ENCODE data around the gene ASCC2. TPM values are rescaled to one million over a fixed set of nuclear protein-coding genes. Genes with fewer than 3 reads are reported as not detected.
"Not testable (repeated sequence)": the region's sequence is repeated elsewhere in the genome, so short reads cannot be mapped to it uniquely, and the experiment has no call there.

ASCC2 gene
- total and polyA plus RNA-seq, 7 donors: 15.0 to 51.0 (median 37.7) TPM

- TF ChIP-seq EP300 (IDR thresholded peaks at IDR 0.05) (no peak), POLR2A (IDR thresholded peaks at IDR 0.05) (no peak), POLR2AphosphoS5 (IDR thresholded peaks at IDR 0.05) (no peak)
- TF ChIP-seq, protein P1, sequence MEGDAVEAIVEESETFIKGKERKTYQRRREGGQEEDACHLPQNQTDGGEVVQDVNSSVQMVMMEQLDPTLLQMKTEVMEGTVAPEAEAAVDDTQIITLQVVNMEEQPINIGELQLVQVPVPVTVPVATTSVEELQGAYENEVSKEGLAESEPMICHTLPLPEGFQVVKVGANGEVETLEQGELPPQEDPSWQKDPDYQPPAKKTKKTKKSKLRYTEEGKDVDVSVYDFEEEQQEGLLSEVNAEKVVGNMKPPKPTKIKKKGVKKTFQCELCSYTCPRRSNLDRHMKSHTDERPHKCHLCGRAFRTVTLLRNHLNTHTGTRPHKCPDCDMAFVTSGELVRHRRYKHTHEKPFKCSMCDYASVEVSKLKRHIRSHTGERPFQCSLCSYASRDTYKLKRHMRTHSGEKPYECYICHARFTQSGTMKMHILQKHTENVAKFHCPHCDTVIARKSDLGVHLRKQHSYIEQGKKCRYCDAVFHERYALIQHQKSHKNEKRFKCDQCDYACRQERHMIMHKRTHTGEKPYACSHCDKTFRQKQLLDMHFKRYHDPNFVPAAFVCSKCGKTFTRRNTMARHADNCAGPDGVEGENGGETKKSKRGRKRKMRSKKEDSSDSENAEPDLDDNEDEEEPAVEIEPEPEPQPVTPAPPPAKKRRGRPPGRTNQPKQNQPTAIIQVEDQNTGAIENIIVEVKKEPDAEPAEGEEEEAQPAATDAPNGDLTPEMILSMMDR (IDR thresholded peaks at IDR 0.05): no peak
- WGBS, 2 donors: 20 to 33% methylated on average over 5 of the region's 5 CpGs
- Histone ChIP-seq H3K4me3 (no peak overlapping the region), H3K36me3 (no peaks in the 10 kb centered on the region), H3K27me3 (no peaks in the 10 kb centered on the region), H3K27ac (no peak overlapping the region), H3K4me1 (peaks cover 0 to 22% (median 11%) of the 10 kb centered on the region in 4 donors), H3K9me3 (no peaks in the 10 kb centered on the region)
- intact Hi-C loops (cut with DNase I): no loop called here
- DNase-seq: no peak
These were observed 33.6 kb upstream of the ASCC2 start for GRCh38 chr22:29871684-29872083.

DNA sequence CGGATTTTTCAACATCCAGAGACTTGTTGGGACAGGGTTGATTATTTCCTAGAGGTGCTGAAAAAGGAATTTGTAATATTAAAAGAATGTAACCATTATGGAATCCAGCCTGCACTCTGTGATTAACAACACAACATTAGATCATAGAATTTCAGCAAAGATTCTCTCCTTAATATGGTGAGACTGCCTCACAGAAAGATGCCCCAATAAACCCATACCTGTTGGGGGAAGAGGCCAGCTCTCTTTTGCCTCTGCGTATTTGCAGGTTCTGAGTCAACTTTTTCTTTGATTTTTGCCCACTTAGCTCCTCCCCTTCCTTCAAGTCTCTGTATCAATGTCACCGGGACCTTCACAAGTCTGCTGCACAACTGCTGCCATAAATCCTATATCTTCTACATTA, 32.5 kb upstream of the ASCC2 start:
- intact Hi-C loops (cut with DNase I): no loop called here
- no peaks in the 10 kb centered on the region for H3K36me3 ChIP-seq
- H3K27me3 ChIP-seq: no peaks in the 10 kb centered on the region
- H3K4me1 ChIP-seq: peaks cover 0 to 22% (median 11%) of the 10 kb centered on the region in 4 donors
- 50 to 77% methylated on average over 3 of the region's 3 CpGs for WGBS, 2 donors
- no peak for DNase-seq
- H3K27ac ChIP-seq: no peak overlapping the region
- no peak overlapping the region for H3K4me3 ChIP-seq
- no peaks in the 10 kb centered on the region for H3K9me3 ChIP-seq
- TF ChIP-seq, protein P1 (IDR thresholded peaks at IDR 0.05): no peak

DNA sequence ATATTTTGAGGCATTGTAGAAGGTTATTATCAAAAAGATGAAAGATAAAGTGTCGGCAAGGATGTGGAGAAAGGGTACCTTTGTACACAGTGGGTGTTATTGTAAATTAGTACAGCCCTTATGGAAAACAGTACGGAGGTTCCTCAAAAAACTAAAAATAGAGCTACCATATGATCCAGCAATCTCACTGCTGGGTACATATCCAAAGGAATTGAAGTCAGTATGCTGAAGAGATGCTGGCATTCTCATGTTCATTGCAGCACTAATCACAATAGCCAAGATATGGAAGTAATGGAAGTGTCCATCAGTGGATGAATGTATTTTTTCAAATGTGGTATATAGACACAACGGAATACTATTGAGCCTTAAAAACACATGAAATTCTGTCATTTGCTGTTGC, 29.8 kb upstream of the ASCC2 start:
- H3K36me3 ChIP-seq: no peaks in the 10 kb centered on the region
- no peak for DNase-seq
- 93 to 96% methylated on average over 3 of the region's 3 CpGs for WGBS, 2 donors
- H3K4me1 ChIP-seq: peaks cover 0 to 22% (median 11%) of the 10 kb centered on the region in 4 donors
- no peak overlapping the region for H3K27ac ChIP-seq
- TF ChIP-seq POLR2AphosphoS5 (IDR thresholded peaks at IDR 0.05) (no peak), EP300 (IDR thresholded peaks at IDR 0.05) (no peak)
- H3K27me3 ChIP-seq: no peaks in the 10 kb centered on the region
- no peaks in the 10 kb centered on the region for H3K9me3 ChIP-seq
- intact Hi-C loops (cut with DNase I): no loop called here
- no peak overlapping the region for H3K4me3 ChIP-seq

DNA sequence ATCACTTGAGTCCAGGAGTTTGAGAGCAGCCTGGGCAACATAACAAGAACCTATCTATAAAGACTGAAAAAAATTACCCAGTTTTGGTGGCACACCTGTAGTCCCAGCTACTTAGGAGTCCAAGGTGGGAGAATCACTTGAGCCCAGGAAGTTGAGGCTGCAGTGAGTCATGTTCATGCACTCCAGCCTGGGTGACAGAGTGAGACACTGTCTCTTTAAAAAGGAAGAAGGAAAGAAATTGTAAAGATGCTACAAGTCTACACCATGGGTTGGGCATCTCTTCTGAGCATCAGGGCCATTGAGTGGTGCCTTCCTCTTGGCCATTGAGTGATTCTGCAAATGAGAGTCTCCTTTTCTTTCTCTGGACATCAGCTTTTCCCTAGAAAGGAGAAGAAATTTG, 29.2 kb upstream of the ASCC2 start:
- Histone ChIP-seq H3K27ac (no peak overlapping the region), H3K9me3 (no peaks in the 10 kb centered on the region), H3K4me1 (peaks cover 0 to 21% (median 11%) of the 10 kb centered on the region in 4 donors), H3K27me3 (no peaks in the 10 kb centered on the region), H3K4me3 (no peak overlapping the region), H3K36me3 (no peaks in the 10 kb centered on the region)
- no peak for DNase-seq
- intact Hi-C loops (cut with DNase I): no loop called here
- TF ChIP-seq, protein P1 (IDR thresholded peaks at IDR 0.05): no peak
- TF ChIP-seq EP300 (IDR thresholded peaks at IDR 0.05): no peak
- no peak for TF ChIP-seq POLR2A (IDR thresholded peaks at IDR 0.05)
- TF ChIP-seq POLR2AphosphoS5 (IDR thresholded peaks at IDR 0.05): no peak

DNA sequence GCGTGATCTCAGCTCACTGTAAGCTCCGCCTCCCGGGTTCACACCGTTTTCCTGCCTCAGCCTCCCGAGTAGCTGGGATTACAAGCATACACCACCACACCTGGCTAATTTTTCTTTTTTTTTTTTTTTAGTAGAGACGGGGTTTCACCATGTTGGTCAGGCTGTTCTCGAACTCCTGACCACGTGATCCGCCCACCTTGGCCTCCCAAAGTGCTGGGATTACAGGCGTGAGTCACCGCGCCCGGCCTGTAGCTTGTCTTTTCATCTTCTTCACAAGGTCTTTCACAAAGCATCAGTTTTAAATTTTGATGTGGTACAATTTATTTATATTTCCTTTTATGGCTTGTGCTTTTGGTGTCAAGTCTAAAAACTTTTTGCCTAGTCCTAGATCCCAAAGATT, 27.5 kb upstream of the ASCC2 start:
- H3K9me3 ChIP-seq; H3K36me3 ChIP-seq; H3K4me3 ChIP-seq; H3K4me1 ChIP-seq; DNase-seq; H3K27me3 ChIP-seq; H3K27ac ChIP-seq; intact Hi-C loops (cut with DNase I): not testable (repeated sequence)
- 92 to 94% methylated on average over 13 of the region's 13 CpGs for WGBS, 2 donors

DNA sequence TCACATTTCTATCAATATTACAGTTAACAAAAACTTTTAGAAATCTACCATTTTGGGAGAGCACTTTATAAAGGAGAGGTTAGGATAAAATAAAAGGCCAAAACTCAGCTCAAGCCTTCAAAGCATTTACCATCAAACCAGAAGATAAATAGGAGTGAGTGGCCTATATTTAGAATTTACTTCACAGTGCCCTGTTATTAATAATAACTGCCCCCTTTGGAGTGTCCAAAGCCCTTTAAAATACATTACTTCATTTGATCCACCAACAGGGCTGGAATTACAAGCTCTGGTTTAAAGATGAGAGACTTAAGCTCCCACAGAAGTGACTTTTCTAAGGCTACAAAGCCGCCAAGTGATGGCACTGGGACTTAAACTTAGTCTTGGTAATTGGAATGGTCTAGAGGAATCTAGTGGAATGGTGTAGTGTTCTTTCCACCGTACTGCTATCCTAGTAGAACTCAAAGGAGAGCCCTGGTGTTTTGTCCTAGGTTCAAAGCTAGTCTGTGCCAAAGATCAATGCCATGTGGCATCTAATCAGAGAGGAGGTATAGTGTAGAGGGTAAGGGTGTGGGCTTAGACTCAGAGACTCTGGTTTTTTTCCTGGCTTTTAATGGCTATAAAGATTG, 23.7 kb upstream of the ASCC2 start:
- intact Hi-C loops (cut with DNase I): no loop called here
- H3K9me3 ChIP-seq: no peaks in the 10 kb centered on the region
- WGBS, 2 donors: 93% methylated on average over 2 of the region's 2 CpGs
- no peak overlapping the region for H3K4me3 ChIP-seq
- no peaks in the 10 kb centered on the region for H3K27me3 ChIP-seq
- no peak for TF ChIP-seq POLR2A (IDR thresholded peaks at IDR 0.05)
- TF ChIP-seq POLR2AphosphoS5 (IDR thresholded peaks at IDR 0.05): no peak
- DNase-seq: no peak
- no peaks in the 10 kb centered on the region for H3K4me1 ChIP-seq
- no peaks in the 10 kb centered on the region for H3K36me3 ChIP-seq
- H3K27ac ChIP-seq: no peak overlapping the region
